Erythroblast (primary cell): ENCODE results near the gene HID1.

Experiments
- GATA1 ChIP-seq: IDR thresholded peaks from 2 replicates; pipeline ENCODE4 v1.6.1; 2011; ENCODE audit warnings: low read depth, mild to moderate bottlenecking, control low read depth, low read length, moderate library complexity
- POLR2A ChIP-seq: IDR thresholded peaks from 2 replicates; pipeline ENCODE4 v1.6.1; 2011; ENCODE audit warnings: mild to moderate bottlenecking, low read length

DNA sequence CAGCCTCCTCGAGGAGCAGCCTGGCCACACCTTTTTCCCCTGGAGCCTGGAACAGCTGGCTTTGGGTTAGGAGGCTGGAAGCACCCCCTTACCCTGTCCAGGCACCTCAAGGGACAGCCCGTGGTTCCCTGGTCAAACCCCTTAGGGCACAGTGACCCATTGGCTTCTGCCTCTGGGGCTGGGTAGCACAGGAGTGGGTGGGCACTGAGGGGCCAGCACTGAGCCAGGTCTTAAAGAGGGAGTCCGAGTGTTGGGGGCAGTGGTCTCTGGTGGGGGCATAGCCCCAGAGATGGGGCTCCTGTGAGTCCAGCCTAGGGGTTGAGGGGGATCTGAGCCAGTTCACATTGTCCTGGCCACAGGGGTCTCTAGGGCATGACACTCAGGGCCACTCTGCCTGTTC lies 21.5 kb downstream of the HID1 start:
- TF ChIP-seq POLR2A: no peak
- TF ChIP-seq GATA1: no peak
